Stimulated activated CD4-positive, alpha-beta T cell treated with anti-CD3 and anti-CD28 coated beads, Interleukin-1b, Interleukin-23, amount 100 ng/mL, for 24 hours (primary cell): ENCODE data around the gene DNAJC2.
"Not testable (repeated sequence)": the region's sequence is repeated elsewhere in the genome, so short reads cannot be mapped to it uniquely, and the experiment has no call there.

Experiments
- DNase-seq, 4 experiments: peaks; one replicate each; pipeline ENCODE4 v3.0.0-alpha.2; 2020; ENCODE audit warnings: low read depth in 4 of 4, low spot score in 1 of 4

DNAJC2 gene

GRCh38 chr7:103278195-103278594, 66.4 kb downstream of the DNAJC2 start:
- not testable (repeated sequence) for DNase-seq

GRCh38 chr7:103274867-103275266, 69.7 kb downstream of the DNAJC2 start:
- not testable (repeated sequence) for DNase-seq

- not testable (repeated sequence) for DNase-seq
Observed at GRCh38 chr7:103273374-103273773, 71.2 kb downstream of the DNAJC2 start.

- DNase-seq: not testable (repeated sequence)
Observed at GRCh38 chr7:103266229-103266628, 78.3 kb downstream of the DNAJC2 start.

DNA sequence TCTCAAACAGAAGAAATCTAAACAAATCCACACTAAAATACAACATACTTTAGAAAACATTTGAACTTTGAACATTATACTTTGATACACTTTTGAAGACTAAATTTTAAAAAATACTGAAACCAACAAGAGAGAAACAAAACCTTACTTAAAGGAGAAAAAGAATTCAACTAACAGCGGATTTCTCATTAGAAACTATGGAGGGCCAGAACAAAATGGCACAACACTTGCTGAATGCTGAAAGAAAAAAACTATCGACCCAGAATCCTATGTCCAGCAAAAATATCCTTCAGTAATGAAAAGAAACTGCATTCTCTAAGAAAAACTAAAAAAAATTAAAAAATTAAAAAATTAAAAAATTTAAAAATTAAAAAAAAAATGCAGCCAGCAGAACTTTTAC, 80.5 kb downstream of the DNAJC2 start:
- not testable (repeated sequence) for DNase-seq
